GM23338 (cell line): ENCODE data around the gene CDKAL1. TPM values are rescaled to one million over a fixed set of nuclear protein-coding genes. Genes with fewer than 3 reads are reported as not detected.

Experiments used
- ATAC-seq: fragments of 200-7000 bp; cut with Tn5 transposase; 3 replicates; pipeline ENCODE4 v1.9.1; 2020
- DNase-seq: peaks from one replicate; pipeline ENCODE4 v3.0.0-alpha.2; 2015; ENCODE audit warnings: low spot score
- H2AFZ ChIP-seq: fragments of 200-600 bp; sonication (generic); 2 replicates; pipeline ENCODE4 v1.8.0; 2016; ENCODE audit warnings: antibody characterized with exemption, mild to moderate bottlenecking, moderate library complexity
- H3F3A ChIP-seq: fragments of 200-600 bp; sonication (generic); replicated peaks from 2 replicates; pipeline ENCODE4 v1.8.0; 2017; ENCODE audit warnings: antibody characterized with exemption, mixed run types, low read depth
- H3K27ac ChIP-seq: fragments of 200-600 bp; sonication (generic); 2 replicates; pipeline ENCODE4 v1.6.1; 2016; ENCODE audit warnings: low read depth
- H3K27me3 ChIP-seq: fragments of 200-600 bp; sonication (generic); 2 replicates; pipeline ENCODE4 v1.8.0; 2016; ENCODE audit warnings: mild to moderate bottlenecking, mixed run types, moderate library complexity; ENCODE audit not compliant: insufficient read depth
- H3K36me3 ChIP-seq: fragments of 200-600 bp; sonication (generic); 2 replicates; pipeline ENCODE4 v1.8.0; 2016; ENCODE audit warnings: mild to moderate bottlenecking; ENCODE audit not compliant: insufficient read depth
- H3K4me1 ChIP-seq: fragments of 200-600 bp; sonication (generic); 2 replicates; pipeline ENCODE4 v1.8.0; 2016; ENCODE audit warnings: mild to moderate bottlenecking, moderate library complexity; ENCODE audit not compliant: insufficient read depth
- H3K4me2 ChIP-seq: fragments of 200-600 bp; sonication (generic); 2 replicates; pipeline ENCODE4 v1.7.1; 2017; ENCODE audit warnings: mixed run types
- H3K4me3 ChIP-seq: fragments of 200-600 bp; sonication (generic); 2 replicates; pipeline ENCODE4 v1.6.1; 2016; ENCODE audit warnings: mixed run types
- H3K79me2 ChIP-seq: fragments of 200-600 bp; sonication (generic); replicated peaks from 2 replicates; pipeline ENCODE4 v1.8.0; 2017; ENCODE audit warnings: mild to moderate bottlenecking; ENCODE audit not compliant: insufficient read depth
- H3K9me2 ChIP-seq: fragments of 200-600 bp; sonication (generic); 2 replicates; pipeline ENCODE4 v1.8.0; 2017; ENCODE audit not compliant: insufficient read depth
- H4K20me1 ChIP-seq: fragments of 200-600 bp; sonication (generic); replicated peaks from 2 replicates; pipeline ENCODE4 v1.8.0; 2017; ENCODE audit warnings: mild to moderate bottlenecking; ENCODE audit not compliant: insufficient read depth
- H3K27ac Mint-ChIP-seq: 2 replicates; pipeline ENCODE4 v1.8.0; 2020; ENCODE audit warnings: inconsistent platforms, mild to moderate bottlenecking, moderate library complexity, mixed read lengths
- H3K27me3 Mint-ChIP-seq: 3 replicates; pipeline ENCODE4 v1.8.0; 2022; ENCODE audit warnings: low read depth, mild to moderate bottlenecking, moderate library complexity, mixed read lengths, inconsistent platforms; ENCODE audit not compliant: insufficient read depth, poor library complexity
- H3K36me3 Mint-ChIP-seq: 3 replicates; pipeline ENCODE4 v1.8.0; 2021; ENCODE audit warnings: low read depth, mild to moderate bottlenecking, inconsistent platforms, moderate library complexity, mixed read lengths
- H3K4me1 Mint-ChIP-seq: 3 replicates; pipeline ENCODE4 v1.8.0; 2020; ENCODE audit warnings: mild to moderate bottlenecking, inconsistent platforms, mixed read lengths
- H3K4me3 Mint-ChIP-seq: 3 replicates; pipeline ENCODE4 v1.8.0; 2021; ENCODE audit warnings: moderate library complexity, mild to moderate bottlenecking, inconsistent platforms, mixed read lengths
- H3K9me3 Mint-ChIP-seq: 3 replicates; pipeline ENCODE4 v1.8.0; 2020; ENCODE audit warnings: moderate library complexity, mild to moderate bottlenecking, inconsistent platforms, mixed read lengths
- CREB1 ChIP-seq: fragments of 250-450 bp; sonication (Bioruptor Pico); IDR thresholded peaks from 2 replicates; pipeline ENCODE4 v1.5.0; 2020; ENCODE audit warnings: low read depth, mild to moderate bottlenecking, moderate library complexity
- CTCF ChIP-seq, 2 experiments: fragments of 200-600 bp in 1 of 2; sonication (generic) in 1 of 2; conservative IDR thresholded peaks; 2 replicates each; pipeline versions ENCODE4 v1.5.1 to v1.6.1; 2016 to 2017; ENCODE audit warnings: antibody characterized with exemption in 2 of 2, low read depth in 2 of 2, mild to moderate bottlenecking in 2 of 2, moderate library complexity in 1 of 2
- ETS1 ChIP-seq: IDR thresholded peaks from 2 replicates; pipeline ENCODE4 v1.6.1; 2016; ENCODE audit warnings: antibody characterized with exemption
- EZH2 ChIP-seq: fragments of 200-600 bp; sonication (generic); IDR thresholded peaks from one replicate; pipeline ENCODE4 v1.8.0; 2017; ENCODE audit warnings: antibody characterized with exemption, mild to moderate bottlenecking, low read depth; ENCODE audit not compliant: unreplicated experiment
- EZH2phosphoT487 ChIP-seq: fragments of 200-600 bp; sonication (generic); IDR thresholded peaks from one replicate; pipeline ENCODE4 v1.8.1; 2018; ENCODE audit warnings: antibody characterized with exemption; ENCODE audit not compliant: unreplicated experiment
- JUNB ChIP-seq: IDR thresholded peaks from one replicate; pipeline ENCODE4 v1.6.1; 2016; ENCODE audit warnings: antibody characterized with exemption; ENCODE audit not compliant: unreplicated experiment
- NANOG ChIP-seq: IDR thresholded peaks from 2 replicates; pipeline ENCODE4 v1.6.1; 2016; ENCODE audit warnings: antibody characterized with exemption, borderline replicate concordance
- POLR2AphosphoS5 ChIP-seq: IDR thresholded peaks from 2 replicates; pipeline ENCODE4 v1.6.1; 2016; ENCODE audit warnings: antibody characterized with exemption, low read depth
- REST ChIP-seq: IDR thresholded peaks from one replicate; pipeline ENCODE4 v1.6.1; 2018; ENCODE audit warnings: antibody characterized with exemption; ENCODE audit not compliant: unreplicated experiment
- STAT1 ChIP-seq: IDR thresholded peaks from one replicate; pipeline ENCODE4 v1.6.1; 2016; ENCODE audit warnings: antibody characterized with exemption; ENCODE audit not compliant: unreplicated experiment
- ZNF114 ChIP-seq: fragments of 250-450 bp; sonication (Bioruptor Pico); IDR thresholded peaks from 2 replicates; pipeline ENCODE4 v1.5.0; 2020; ENCODE audit warnings: mild to moderate bottlenecking, moderate library complexity
- ZNF331 ChIP-seq: fragments of 250-450 bp; sonication (Bioruptor Pico); IDR thresholded peaks from 2 replicates; pipeline ENCODE4 v1.5.0; 2020; ENCODE audit warnings: low read depth, mild to moderate bottlenecking, moderate library complexity
- ZNF462 ChIP-seq: fragments of 250-450 bp; sonication (Bioruptor Pico); IDR thresholded peaks from 2 replicates; pipeline ENCODE4 v1.5.0; 2020; ENCODE audit warnings: mild to moderate bottlenecking, moderate library complexity
- polyA plus RNA-seq: library from polyadenylated mRNA; unstranded; fragments of >200 nt; fragmentation: Nextera tagmentation; extraction: Ambion mirVana; gene quantifications from 2 replicates; pipeline ENCODE4 v1.2.1, GENCODE V29; 2016
- total RNA-seq: library from RNA; depleted of rRNA; stranded (reverse); fragments of >200 nt; shearing (Covaris generic); gene quantifications from 2 replicates; pipeline ENCODE4 v1.2.3, GENCODE V29; 2014

The CDKAL1 gene
- total and polyA plus RNA-seq, 2 experiments from 2014 or later: 17.8 to 35.0 TPM

GRCh38 chr6:20931772-20932171 is 397.5 kb downstream of the CDKAL1 start:
- no peaks in the 10 kb centered on the region for H3K9me3 Mint-ChIP-seq
- H3K79me2 ChIP-seq: no peaks in the 10 kb centered on the region

More at GRCh38 chr6:20931772-20932171, 397.5 kb downstream of the CDKAL1 start:
- Histone ChIP-seq H3K4me1 (peaks cover 7% of the 10 kb centered on the region; the same call in 1 of the 2 replicates), H3K9me2 (no peaks in the 10 kb centered on the region), H3K27ac (no peak overlapping the region), H3K27me3 (no peaks in the 10 kb centered on the region), H2AFZ (no peak overlapping the region), H3K4me2 (no peak overlapping the region), H3F3A (no peaks in the 10 kb centered on the region), H4K20me1 (no peaks in the 10 kb centered on the region), H3K4me3 (no peak overlapping the region), H3K36me3 (no peaks in the 10 kb centered on the region)
- ATAC-seq (no peak), DNase-seq (no peak)
- Mint-ChIP-seq H3K27me3 (peaks cover 2% of the 10 kb centered on the region), H3K27ac (no peak overlapping the region), H3K36me3 (no peaks in the 10 kb centered on the region), H3K4me1 (peaks cover 9% of the 10 kb centered on the region), H3K4me3 (no peak overlapping the region)
- no peak for TF ChIP-seq EZH2phosphoT487
- TF ChIP-seq ZNF462 (CRISPR knock-in tag): no peak
- no peak for TF ChIP-seq CTCF (conservative IDR thresholded peaks at IDR 0.05; ENCODE audit: low read depth in 2 of 2)
- TF ChIP-seq EZH2: no peak
- no peak for TF ChIP-seq CREB1 (CRISPR knock-in tag)
- no peak for TF ChIP-seq STAT1
- TF ChIP-seq POLR2AphosphoS5: no peak
- no peak for TF ChIP-seq ZNF114 (CRISPR knock-in tag)
- TF ChIP-seq JUNB: no peak
- TF ChIP-seq NANOG: no peak
- no peak for TF ChIP-seq REST
- no peak for TF ChIP-seq ZNF331 (CRISPR knock-in tag)
- no peak for TF ChIP-seq ETS1
